GM21360 (cell line): Measurements from ENCODE around the gene LIPC.

Source experiments
- ATAC-seq: cut with Tn5 transposase; IDR thresholded peaks from one replicate; pipeline ENCODE4 v1.9.1; 2021; ENCODE audit warnings: mild to moderate bottlenecking, moderate library complexity; ENCODE audit not compliant: unreplicated experiment

Gene LIPC

DNA sequence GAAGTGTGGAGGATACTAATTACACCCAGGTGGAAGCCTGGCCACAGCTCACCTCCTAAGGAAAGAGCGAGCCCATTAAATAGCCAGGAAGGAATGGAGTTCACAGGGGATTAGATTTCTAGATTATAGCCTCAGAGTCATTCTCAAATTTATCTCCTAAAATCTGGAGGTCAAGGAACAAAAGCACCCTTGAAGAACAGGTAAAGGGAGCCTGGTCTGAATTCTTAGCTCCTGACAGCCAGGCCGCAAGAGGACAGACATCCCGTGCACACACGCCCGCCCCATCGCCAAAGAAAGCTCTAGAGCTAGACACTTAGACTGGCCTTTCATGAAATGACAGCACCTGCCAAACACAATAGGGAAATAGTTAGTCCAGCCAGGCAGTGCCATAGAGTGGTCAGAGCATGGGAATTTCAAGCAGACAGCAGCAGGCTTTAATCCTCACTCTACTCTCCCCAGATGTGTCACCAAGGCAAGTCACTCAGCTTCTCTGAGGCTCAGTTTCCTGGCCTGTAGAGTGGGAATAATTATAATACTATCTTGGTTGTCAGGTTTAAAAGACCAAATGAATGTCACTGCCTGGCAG, 59.2 kb downstream of the LIPC start:
- ATAC-seq, result no peak

DNA sequence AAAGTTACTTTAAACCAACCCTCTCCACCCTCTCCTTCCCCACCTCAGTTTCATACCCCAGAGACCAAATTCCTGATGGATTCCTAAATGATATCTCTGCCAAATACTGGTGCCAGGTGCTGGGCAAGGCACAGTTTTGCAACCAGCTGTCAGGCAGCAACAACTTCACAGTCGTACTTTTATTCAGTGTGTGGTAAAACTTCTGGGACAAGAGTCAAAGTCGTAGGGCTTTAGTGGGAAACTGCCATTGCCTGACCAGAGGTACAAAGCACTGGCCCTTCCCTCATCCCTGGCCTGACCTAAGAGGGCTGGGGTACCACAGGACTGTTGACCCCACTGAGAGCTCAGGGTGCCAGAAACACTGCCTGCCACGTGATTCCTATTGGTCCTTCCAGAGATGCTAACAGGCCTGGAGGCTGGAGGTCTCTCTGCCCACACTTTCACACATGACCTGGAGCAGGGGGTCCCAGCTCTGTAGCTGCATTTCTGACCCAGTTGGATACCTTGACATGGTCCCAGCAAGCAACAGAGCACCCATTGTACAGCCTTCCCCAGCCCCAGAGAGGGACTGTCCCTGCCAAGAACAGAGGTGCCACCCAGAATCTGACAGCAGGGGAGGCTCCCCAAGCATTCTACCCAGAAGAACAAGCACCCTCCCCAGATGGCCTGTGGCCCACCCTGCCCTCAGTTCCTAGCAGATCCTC, 59.9 kb downstream of the LIPC start:
- no peak for ATAC-seq

DNA sequence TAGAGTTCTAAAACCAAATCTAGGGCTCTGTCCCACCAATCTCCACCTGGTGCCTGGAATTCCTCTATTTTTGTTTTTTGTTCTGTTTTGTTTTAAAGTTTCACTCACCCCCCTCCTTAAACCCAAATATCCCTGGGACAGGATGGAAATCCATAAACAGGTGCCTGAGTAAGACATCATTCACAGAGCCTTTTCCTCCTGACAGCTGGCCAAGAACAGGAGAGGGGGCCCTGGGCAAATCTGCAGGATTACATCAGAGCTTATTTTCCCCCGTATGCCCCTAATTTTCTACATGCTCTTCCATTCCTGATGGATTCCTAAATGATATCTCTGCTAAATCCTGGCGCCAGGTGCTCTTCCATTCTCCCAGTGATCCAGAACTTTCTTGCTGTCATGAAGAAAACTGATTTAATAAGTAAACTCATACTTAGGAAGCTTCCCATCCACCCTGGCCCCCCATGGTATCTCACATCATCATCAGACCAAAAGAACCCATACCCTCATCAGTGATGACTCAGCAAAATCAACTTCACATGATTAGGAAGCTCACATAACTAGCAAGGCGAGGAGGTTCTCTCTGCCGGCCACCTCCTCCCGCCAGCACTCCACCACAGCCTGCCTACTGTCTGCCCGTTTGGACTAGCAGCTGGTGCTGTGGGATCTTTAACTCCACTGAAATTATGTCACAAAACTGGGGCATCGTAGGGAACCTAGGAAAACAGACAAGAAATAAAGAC, 61.0 kb downstream of the LIPC start:
- ATAC-seq, result no peak

DNA sequence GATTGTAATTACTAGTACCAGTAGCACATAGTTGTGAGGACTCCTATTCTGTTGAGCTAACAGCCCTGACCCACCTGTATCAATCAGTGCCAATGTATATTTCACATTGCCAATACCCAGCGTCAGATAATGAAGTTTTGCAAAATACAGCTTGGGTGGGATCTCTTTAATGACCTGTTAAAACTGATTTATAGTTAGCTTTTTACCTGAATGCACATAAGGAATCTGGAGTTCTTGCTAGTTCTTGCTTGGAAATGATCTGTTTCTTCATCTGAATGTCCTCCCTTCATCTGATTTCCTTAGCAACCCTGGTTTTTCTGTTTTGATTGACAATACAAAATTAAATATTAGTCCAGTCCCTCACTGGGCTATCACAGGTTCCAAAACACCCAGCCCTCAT, 62.8 kb downstream of the LIPC start:
- no peak for ATAC-seq

DNA sequence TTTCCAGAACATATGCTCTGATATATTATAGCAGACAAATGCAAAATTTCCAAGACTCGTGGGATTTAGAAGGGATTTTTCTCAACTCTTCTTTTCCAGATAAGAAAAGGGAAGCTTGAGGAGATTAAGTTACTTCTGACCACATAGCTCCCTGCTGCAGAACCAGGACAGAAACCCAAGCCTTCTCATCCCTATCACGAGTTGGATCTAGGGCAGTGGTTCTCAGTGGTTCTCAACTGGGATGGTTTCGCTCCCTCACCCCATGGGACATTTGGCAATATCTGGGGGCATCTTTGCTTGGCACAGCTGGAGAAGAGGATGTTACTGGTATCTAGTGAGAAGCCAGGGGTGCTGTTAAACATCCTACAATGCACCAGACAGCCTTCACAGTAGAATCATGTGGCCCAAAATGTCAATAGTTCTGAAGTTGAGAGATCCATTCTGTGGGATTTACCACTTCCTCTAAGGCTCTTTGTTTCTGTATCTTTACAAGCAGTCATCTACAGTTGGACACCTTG, 64.2 kb downstream of the LIPC start:
- ATAC-seq, result no peak

DNA sequence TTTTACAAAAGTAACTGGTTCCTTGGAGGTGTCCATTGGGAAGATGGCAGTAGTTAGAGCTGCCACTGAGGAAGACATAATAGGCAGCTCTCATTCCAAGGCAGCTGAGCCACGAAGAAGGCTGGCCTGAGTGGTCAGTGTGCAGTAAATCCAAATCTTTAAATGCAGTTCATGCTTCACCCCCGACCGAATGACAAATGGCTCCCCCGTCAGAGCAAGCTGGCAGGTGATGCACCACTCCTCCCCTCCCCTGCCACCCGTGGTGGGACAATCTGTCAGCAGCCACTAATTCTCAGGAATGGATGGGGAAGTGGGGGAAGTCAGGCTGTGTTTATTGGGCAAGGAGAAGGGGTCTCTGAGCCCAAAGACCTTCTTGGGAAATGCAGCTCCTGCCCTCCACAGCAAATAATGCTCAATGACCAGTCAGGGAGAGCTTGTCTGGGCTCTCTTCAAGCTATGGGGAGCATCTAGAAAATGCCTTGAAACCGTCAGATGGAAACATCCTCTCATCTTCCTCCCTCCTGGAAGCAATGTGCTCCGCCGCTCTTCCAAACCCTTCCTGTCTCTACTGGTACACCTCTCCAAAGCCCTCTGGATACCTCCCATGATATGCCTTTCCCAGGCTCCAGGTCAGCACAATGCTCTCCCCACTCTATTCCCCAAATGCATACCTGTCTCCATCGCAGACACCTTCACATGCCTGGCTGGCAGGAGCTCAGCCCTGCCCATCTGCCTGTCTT, 65.4 kb downstream of the LIPC start:
- ATAC-seq, result no peak

DNA sequence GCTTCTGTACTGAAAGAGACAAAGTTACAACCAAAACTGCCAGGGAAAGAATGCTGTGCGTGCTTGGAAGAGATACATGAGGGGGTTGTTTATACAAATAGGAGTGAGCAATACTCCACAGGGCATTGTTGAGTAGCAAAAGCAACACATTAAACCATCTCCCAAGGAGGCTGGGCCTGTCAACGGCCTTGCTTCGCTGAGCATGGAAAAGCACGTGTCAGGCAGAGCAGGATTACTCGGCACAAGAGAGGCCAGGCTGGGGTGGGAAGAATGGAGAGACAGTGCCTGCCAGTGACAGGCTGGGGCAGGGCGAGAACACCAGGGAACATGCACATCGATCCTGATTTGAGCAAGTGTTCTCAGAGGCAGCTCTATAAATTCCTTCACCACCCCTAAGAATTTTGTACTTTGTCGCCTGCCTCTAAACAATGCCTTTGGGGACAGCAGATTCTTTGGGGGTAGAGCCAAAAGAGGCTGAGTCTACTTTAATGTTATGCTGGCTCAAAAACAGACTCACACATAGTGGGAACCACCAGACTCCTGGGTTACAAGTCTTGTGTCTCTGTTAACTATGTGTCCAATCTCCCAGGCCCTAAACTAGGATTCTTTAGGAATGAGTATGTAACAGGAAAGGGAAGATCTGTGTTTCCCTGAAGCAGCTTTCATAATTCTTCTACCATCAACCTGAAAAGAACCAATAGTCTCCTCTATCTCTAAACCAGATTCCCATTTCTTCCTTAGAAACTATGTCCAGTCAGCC, 67.2 kb downstream of the LIPC start:
- no peak for ATAC-seq

DNA sequence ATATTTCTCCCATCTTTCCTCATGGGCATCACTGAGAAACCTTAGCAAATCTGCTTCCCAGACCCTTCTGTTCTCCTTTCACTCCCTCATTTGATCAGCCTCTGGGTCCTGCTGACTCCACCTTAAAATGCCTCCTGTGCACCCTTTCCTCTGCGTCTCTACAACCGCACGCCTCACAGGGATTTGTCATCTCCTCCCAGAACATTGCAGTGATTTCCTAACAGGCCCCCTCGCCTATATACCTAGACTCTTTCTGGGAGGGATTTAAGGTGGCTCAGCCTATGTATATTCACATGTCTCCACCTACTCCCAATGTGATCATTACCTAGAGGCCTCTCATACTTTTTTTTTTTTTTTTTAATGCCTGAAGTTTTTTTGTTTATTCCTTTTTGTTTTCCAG, 69.2 kb downstream of the LIPC start:
- no peak for ATAC-seq

DNA sequence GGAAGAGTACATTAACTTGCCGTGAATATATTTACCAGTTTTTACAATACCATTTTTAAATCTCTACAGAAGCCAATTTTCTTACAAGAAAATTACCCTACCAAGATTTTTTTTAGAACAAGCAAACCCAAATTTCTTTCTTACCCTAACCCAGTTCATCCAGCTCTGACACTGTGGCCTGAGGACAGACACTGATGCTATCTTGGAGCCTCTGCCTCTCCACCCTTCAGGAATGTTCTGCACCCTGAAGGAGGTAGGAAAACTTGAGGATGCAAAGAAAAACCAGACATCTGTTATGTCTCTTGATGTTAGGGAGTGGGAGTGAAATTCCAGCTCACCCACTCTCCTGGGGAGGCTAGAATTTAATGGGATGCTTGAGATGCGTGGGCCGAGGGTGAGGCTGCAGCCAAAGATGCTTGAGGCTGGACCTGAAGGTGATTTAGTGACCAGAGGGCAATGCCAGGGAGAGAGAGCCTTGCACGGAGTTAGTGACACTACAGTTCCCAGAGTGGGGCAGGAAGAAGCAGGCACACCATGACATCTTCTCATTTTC, 69.9 kb downstream of the LIPC start:
- ATAC-seq, result no peak

DNA sequence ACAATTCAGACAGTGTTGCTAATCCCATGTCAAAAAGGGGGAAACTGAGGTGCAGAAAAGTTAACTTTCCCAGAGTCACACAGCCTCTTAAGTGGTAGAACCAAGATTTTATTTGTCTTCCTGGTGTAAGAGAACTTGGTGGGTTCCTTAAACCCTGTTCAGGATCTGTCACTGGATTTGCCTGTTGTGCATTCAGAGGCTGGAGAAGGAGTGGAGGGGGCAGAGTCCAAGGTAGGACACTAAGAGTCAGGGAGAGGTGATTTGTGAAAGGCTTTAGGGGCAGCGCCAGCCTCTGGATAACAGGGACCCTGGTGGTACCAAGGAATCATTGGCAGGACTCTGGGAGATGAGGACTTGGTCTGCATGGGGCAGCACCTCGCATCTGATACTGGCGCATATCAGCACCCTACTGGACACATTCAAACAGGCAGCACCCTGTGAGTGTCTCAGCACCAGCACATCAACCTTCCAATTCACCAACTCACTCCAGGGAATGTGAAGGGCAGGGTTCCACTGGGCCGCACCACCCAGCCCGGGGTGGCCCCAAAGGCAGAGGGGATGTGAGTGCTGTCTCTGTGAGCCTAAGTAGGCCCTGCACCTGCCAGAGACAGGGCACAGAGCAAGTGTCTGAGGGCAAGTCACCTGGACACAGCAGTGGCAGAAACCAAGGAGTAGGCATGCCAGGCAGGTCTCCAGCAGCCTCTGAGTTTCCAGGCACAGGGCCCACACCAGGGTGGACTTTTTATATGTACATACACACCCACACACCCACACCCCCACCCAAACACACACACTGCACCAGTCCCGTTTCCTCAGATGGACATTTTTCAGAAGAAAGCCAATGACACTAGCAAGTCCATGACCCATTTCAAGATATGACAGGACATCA, 71.6 kb downstream of the LIPC start:
- no peak for ATAC-seq

DNA sequence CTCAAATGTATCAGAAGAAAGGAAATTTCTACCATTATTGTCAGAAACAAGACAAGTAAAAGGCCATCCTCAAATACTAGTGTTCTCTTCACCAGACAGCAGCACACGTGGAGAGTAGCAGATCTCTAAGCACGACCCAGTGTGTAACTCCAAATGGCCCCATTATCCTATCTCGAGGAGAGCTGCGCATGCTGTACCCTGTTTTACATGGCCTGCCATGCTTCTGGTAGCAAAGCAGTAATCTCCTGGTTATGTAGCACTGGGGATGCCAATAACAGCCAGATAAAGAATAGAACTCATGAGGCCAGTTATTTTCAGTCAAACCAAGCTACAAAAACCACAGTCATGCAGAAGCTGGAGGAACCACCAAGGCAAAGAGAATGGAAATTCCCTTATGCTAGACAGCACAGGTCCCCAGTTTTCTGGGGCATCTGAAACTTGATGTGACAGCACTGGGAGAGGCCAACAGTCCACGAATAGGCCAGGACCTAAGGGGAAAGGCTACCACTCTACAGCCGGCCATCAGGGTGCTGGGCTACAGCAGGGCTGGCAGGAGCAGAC, 73.0 kb downstream of the LIPC start:
- no peak for ATAC-seq

DNA sequence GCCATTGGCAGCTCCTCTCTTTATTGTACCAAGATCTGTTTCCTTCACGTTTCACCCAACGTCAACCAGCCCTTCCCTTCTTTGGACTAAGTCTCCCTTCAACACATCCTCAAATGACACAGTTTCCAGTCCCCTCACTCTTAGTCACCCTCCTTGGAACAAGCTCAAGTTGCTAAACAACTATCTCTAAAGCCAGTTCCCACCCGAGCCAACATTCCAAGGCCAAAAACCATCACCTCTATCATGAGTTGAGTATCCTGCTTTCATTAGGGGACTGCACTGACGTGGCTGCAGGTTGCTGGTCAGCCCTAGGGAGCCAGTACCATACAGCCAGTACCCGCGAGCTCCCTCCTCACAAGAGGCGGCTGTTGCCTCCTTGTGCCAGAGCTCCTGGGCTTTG, 73.8 kb downstream of the LIPC start:
- ATAC-seq, result no peak

DNA sequence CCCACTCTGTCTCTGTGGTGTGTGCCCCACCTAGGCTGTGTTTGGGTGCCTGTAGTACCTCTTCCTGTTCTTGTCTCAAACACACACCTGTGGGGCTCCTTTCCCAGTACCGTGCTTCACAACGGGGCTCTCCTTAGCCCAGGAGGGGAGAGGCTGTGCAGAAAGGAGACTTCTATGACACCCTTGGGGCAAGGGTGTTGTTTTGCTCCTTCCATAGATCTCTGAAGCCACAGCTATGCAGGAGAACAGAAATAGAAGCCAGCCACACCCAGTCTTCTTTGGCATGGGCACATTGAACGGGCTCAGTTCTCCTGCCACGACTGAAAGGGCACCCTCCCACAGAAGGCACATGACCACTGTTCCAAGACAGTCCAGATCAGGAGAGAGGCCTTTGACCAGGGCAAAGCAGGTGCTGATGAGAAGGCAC, 74.3 kb downstream of the LIPC start:
- ATAC-seq, result no peak

DNA sequence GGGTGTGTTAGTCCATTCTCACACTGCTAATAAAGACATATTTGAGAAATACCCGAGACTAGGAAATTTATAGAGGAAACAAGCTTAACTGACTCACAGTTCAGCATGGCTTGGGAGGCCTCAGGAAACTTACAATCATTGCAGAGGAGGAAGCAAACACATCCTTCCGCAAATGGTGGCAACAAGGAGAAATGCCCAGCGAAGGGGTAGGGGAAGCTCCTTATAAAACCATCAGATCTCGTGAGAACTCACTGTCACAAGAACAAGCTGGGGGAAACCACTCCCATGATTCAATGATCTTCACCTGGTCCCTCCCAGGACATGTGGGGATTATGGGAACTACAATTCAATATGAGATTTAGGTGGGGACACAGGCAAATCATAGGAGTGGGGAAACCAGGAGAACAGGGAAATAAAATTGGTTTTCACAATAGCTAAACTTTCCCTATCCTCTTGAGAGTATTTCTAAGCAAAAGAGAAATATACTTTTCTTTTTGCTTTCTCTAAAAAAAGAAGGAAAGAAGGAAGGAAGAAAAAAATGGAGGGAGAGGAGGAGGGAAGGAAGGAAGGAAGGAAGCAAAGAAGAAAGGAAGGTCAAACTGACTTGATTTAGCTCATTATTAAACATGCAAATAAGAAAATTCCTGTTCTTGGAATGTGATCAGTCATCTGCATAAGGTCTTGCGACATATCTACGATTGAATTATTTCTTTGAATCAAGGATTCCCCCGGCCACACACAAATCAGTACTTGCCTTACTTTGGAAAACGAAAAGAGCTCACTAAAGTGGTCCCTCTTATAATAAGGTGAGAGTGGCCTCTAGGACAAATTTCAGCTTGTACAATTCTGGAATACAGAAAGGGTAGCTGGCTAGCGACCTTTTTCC, 75.2 kb downstream of the LIPC start:
- no peak for ATAC-seq

DNA sequence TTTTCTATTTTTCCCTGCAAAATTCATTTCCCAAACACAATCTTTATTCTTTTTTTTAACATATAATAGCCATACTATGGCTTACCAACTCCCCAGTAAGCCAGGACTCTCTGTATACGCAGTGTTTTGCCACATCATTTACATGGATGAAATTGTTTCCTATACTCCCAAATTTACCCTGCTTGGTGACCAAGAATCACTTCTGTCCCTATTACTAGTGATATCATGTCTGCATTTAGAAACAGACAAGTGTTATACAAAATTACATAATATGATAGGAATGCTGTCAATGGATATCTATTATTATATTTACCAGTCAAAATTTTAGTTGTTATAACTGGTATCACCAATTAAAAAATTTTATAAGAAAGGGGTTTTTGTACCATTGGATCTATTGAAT, 77.8 kb downstream of the LIPC start:
- no peak for ATAC-seq

DNA sequence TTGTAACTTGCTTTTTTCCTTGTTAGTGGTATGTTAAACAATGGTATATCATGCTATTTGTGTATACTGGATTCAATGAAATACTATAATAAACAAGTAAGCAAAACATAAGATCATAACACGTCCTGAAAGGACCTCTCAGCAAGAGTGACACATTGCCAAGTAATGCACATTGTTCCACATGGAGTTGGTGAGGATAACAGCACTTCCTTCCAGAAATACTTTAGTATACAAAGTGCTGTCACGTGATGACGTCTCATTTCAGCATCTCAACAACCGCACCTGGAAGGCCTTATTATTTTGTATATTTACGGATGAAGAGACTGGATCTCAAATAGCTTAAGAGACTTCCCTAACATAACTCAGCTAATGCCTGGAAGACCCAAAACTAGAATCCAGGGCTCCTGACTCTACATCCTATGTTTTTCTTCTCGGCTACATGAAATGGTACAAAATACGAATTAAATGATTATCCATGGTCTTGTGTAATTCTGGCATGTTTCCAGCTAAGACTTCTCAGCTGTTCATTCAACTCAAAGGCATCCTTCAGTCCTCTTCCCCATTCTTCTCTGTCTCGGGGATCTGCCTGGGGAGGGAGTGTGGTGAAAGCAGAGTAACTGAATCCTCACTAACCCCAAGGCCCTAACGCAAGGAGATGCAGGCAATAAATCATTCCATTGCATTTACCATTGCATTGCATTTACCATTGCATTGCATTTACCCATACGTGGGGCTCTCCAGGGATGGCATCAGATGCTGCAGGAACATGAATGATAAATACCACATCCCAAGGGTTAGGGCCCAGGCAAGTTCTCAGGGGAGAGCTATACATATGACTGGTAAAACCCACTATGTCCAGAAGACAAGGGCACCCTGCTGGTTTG, 79.2 kb downstream of the LIPC start:
- ATAC-seq, result no peak

DNA sequence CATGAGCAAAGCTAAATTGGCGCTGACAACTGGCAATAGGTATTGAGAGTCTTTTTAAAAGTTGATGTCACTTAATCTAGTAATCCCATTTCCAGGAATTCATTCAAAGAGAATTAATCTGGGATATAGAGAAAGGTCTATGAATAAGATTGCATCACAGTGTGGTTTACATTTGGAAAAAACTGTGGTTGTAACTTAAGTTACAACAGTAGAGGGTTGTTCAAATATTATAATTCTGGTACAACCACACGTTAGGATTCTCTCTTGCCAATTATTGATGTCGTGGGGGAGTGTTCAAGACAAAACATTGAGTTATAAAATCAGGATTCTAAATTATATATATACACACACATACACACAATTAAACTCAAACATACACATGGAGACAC, 79.8 kb downstream of the LIPC start:
- no peak for ATAC-seq
